GM12878 (cell line): Measurements from ENCODE around the gene ACTR8. TPM values are rescaled to one million over a fixed set of nuclear protein-coding genes. Genes with fewer than 3 reads are reported as not detected.

ENCODE experiments used
- CEBPB ChIP-seq, 2 experiments: fragments of 150-350 bp in 1 of 2; IDR thresholded peaks; 2 replicates each; pipeline ENCODE4 v1.6.1; 2012 to 2014; ENCODE audit warnings: low read depth in 2 of 2, low read length in 2 of 2, borderline replicate concordance in 1 of 2, inconsistent platforms in 1 of 2
- CREB1 ChIP-seq: IDR thresholded peaks from 2 replicates; pipeline ENCODE4 v1.6.1; 2012; ENCODE audit warnings: low read depth, mild to moderate bottlenecking, inconsistent platforms
- CREM ChIP-seq: IDR thresholded peaks from 2 replicates; pipeline ENCODE4 v1.6.1; 2014; ENCODE audit warnings: antibody characterized with exemption, low read depth
- EGR1 ChIP-seq, 2 experiments: IDR thresholded peaks; 1 replicate in 1 of 2; 2 replicates in 1 of 2; pipeline ENCODE4 v1.6.1; 2011 to 2012; ENCODE audit warnings: low read depth in 2 of 2, low read length in 2 of 2, borderline replicate concordance in 1 of 2, mild to moderate bottlenecking in 1 of 2, moderate library complexity in 1 of 2
- HDAC6 ChIP-seq: fragments of 200-600 bp; sonication (generic); IDR thresholded peaks from one replicate; pipeline ENCODE4 v1.8.0; 2017; ENCODE audit warnings: antibody characterized with exemption; ENCODE audit not compliant: unreplicated experiment
- IRF4 ChIP-seq: IDR thresholded peaks from 2 replicates; pipeline ENCODE4 v1.6.1; 2011; ENCODE audit warnings: low read depth, low read length
- MEF2B ChIP-seq: fragments of 450-650 bp; IDR thresholded peaks from 2 replicates; pipeline ENCODE4 v1.6.1; 2018; ENCODE audit warnings: mild to moderate bottlenecking, moderate library complexity; ENCODE audit not compliant: partially characterized antibody, poor library complexity, severe bottlenecking
- PAX5 ChIP-seq: IDR thresholded peaks from 2 replicates; pipeline ENCODE4 v1.6.1; 2011; ENCODE audit warnings: low read depth, low read length, borderline replicate concordance
- POU2F2 ChIP-seq: IDR thresholded peaks from 3 replicates; pipeline ENCODE4 v1.6.1; 2011; ENCODE audit warnings: low read depth, mild to moderate bottlenecking, low read length, borderline replicate concordance
- RB1 ChIP-seq: fragments of 450-650 bp; formaldehyde crosslinking; IDR thresholded peaks from 2 replicates; pipeline ENCODE4 v1.6.1; 2017; ENCODE audit warnings: mild to moderate bottlenecking, borderline replicate concordance
- RFX5 ChIP-seq: IDR thresholded peaks from 2 replicates; pipeline ENCODE4 v1.6.1; 2011; ENCODE audit warnings: low read depth, low read length, improper control_type of control experiment
- SMC3 ChIP-seq: IDR thresholded peaks from 2 replicates; pipeline ENCODE4 v1.6.1; 2011; ENCODE audit warnings: low read length, improper control_type of control experiment, borderline replicate concordance
- STAT3 ChIP-seq: IDR thresholded peaks from 2 replicates; pipeline ENCODE4 v1.6.1; 2011; ENCODE audit warnings: low read depth, low read length, improper control_type of control experiment
- SUPT20H ChIP-seq: IDR thresholded peaks from 2 replicates; pipeline ENCODE4 v1.6.1; 2011; ENCODE audit warnings: low read depth, mild to moderate bottlenecking, low read length, moderate library complexity, borderline replicate concordance; ENCODE audit not compliant: control insufficient read depth
- ZSCAN29 ChIP-seq: fragments of 450-650 bp; IDR thresholded peaks from 2 replicates; pipeline ENCODE4 v1.6.1; 2017; ENCODE audit warnings: mild to moderate bottlenecking, moderate library complexity
- polyA plus RNA-seq, 11 experiments: library from polyadenylated mRNA; depleted of rRNA in 4 of 11; unstranded in 6 of 11; stranded (reverse) in 5 of 11; fragments of >200 nt; fragmentation: Nextera tagmentation in 4 of 11; fragmentation: Illumina TruSeq in 1 of 11; extraction: Ambion mirVana in 4 of 11; extraction: Trizol in 1 of 11; gene quantifications; 1 replicate in 1 of 11; 2 replicates in 10 of 11; pipeline versions ENCODE4 v1.2.1 to v1.2.3, GENCODE V29; 2011 to 2016; ENCODE audit warnings: inconsistent platforms in 2 of 11, missing spikeins in 2 of 11, low read depth in 1 of 11
- total RNA-seq, 4 experiments: library from RNA; depleted of rRNA in 3 of 4; stranded (reverse); fragments of >200 nt in 3 of 4; fragmentation: Illumina TruSeq in 1 of 4; extraction: Trizol in 1 of 4; gene quantifications; 2 replicates each; pipeline versions ENCODE4 v1.2.1 to v1.2.3, GENCODE V29; 2013 to 2021
- TF ChIP-seq, protein P1 (sequence below): IDR thresholded peaks from 2 replicates; pipeline ENCODE4 v1.6.1; 2012; ENCODE audit warnings: improper control_type of control experiment, low read depth, low read length; ENCODE audit not compliant: insufficient replicate concordance
- TF ChIP-seq, protein P2 (sequence below): IDR thresholded peaks from 2 replicates; pipeline ENCODE4 v1.6.1; 2012; ENCODE audit warnings: low read depth, low read length, improper control_type of control experiment
- TF ChIP-seq, protein P3 (sequence below): fragments of 450-650 bp; IDR thresholded peaks from 2 replicates; pipeline ENCODE4 v1.6.1; 2017; ENCODE audit warnings: mild to moderate bottlenecking, moderate library complexity
- TF ChIP-seq, protein P4 (sequence below): IDR thresholded peaks from 2 replicates; pipeline ENCODE4 v1.6.1; 2012; ENCODE audit warnings: low read depth, low read length, improper control_type of control experiment

Gene ACTR8
- total and polyA plus RNA-seq, 10 of the 15 experiments (the other 5 are each of a cell fraction or from before 2014, with no cell fraction given) = 5.3 to 35.7 (median 26.4) TPM

DNA sequence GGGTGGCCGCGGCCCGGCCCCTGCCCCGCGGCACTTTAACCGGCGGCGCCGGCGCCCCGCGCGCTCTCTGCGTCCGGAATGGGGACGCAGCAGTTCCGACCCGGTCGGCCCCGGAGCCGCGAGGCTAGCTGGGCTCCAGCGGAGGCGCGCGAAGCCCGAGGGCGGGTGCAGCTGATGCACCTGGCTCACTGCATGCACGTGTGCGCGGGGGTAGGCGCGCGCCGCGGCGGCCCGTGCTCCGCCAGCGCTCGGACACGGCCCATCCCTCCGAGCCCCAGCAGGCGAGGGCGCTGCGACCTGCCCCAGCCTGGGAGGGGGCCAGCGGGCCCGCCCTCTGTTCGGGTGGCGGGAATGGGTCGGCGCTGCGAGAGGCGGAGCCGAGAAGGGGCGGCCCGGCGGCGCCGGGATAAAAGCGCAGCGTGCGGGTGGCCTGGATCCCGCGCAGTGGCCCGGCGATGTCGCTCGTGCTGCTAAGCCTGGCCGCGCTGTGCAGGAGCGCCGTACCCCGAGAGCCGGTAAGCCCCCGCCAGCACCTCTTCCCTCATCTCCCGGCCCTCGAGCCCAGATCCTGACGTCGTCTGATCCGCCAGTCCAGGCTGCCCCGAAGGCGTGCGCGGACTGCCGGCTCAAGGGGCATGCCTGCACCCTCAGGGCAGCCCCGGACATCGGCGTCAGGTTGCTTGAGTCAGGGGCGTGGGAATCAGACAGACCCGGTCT is 35.7 kb downstream of the ACTR8 start, which contains the start of the genes CHDH and IL17RB (continued):
- peak; percentile 94 for TF ChIP-seq HDAC6
- TF ChIP-seq SMC3 = no peak
- no peak for TF ChIP-seq CREM
- 0 out of 2 replicates have a peak, but pooled peaks have one; percentile 35 for TF ChIP-seq ZSCAN29
- TF ChIP-seq, protein P1, sequence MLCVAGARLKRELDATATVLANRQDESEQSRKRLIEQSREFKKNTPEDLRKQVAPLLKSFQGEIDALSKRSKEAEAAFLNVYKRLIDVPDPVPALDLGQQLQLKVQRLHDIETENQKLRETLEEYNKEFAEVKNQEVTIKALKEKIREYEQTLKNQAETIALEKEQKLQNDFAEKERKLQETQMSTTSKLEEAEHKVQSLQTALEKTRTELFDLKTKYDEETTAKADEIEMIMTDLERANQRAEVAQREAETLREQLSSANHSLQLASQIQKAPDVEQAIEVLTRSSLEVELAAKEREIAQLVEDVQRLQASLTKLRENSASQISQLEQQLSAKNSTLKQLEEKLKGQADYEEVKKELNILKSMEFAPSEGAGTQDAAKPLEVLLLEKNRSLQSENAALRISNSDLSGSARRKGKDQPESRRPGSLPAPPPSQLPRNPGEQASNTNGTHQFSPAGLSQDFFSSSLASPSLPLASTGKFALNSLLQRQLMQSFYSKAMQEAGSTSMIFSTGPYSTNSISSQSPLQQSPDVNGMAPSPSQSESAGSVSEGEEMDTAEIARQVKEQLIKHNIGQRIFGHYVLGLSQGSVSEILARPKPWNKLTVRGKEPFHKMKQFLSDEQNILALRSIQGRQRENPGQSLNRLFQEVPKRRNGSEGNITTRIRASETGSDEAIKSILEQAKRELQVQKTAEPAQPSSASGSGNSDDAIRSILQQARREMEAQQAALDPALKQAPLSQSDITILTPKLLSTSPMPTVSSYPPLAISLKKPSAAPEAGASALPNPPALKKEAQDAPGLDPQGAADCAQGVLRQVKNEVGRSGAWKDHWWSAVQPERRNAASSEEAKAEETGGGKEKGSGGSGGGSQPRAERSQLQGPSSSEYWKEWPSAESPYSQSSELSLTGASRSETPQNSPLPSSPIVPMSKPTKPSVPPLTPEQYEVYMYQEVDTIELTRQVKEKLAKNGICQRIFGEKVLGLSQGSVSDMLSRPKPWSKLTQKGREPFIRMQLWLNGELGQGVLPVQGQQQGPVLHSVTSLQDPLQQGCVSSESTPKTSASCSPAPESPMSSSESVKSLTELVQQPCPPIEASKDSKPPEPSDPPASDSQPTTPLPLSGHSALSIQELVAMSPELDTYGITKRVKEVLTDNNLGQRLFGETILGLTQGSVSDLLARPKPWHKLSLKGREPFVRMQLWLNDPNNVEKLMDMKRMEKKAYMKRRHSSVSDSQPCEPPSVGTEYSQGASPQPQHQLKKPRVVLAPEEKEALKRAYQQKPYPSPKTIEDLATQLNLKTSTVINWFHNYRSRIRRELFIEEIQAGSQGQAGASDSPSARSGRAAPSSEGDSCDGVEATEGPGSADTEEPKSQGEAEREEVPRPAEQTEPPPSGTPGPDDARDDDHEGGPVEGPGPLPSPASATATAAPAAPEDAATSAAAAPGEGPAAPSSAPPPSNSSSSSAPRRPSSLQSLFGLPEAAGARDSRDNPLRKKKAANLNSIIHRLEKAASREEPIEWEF = no peak
- TF ChIP-seq RB1 = peak; percentile 89; the same call in 1 of the 2 replicates
- TF ChIP-seq, protein P2, sequence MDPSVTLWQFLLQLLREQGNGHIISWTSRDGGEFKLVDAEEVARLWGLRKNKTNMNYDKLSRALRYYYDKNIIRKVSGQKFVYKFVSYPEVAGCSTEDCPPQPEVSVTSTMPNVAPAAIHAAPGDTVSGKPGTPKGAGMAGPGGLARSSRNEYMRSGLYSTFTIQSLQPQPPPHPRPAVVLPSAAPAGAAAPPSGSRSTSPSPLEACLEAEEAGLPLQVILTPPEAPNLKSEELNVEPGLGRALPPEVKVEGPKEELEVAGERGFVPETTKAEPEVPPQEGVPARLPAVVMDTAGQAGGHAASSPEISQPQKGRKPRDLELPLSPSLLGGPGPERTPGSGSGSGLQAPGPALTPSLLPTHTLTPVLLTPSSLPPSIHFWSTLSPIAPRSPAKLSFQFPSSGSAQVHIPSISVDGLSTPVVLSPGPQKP = no peak
- TF ChIP-seq MEF2B = no peak
- no peak for TF ChIP-seq SUPT20H
- TF ChIP-seq EGR1 (IDR thresholded peaks at IDR 0.05; ENCODE audit: borderline replicate concordance in 1 of 2, low read depth in 2 of 2, low read length in 2 of 2) = no peak
- no peak for TF ChIP-seq STAT3
- TF ChIP-seq CREB1 = no peak
- TF ChIP-seq, protein P3, sequence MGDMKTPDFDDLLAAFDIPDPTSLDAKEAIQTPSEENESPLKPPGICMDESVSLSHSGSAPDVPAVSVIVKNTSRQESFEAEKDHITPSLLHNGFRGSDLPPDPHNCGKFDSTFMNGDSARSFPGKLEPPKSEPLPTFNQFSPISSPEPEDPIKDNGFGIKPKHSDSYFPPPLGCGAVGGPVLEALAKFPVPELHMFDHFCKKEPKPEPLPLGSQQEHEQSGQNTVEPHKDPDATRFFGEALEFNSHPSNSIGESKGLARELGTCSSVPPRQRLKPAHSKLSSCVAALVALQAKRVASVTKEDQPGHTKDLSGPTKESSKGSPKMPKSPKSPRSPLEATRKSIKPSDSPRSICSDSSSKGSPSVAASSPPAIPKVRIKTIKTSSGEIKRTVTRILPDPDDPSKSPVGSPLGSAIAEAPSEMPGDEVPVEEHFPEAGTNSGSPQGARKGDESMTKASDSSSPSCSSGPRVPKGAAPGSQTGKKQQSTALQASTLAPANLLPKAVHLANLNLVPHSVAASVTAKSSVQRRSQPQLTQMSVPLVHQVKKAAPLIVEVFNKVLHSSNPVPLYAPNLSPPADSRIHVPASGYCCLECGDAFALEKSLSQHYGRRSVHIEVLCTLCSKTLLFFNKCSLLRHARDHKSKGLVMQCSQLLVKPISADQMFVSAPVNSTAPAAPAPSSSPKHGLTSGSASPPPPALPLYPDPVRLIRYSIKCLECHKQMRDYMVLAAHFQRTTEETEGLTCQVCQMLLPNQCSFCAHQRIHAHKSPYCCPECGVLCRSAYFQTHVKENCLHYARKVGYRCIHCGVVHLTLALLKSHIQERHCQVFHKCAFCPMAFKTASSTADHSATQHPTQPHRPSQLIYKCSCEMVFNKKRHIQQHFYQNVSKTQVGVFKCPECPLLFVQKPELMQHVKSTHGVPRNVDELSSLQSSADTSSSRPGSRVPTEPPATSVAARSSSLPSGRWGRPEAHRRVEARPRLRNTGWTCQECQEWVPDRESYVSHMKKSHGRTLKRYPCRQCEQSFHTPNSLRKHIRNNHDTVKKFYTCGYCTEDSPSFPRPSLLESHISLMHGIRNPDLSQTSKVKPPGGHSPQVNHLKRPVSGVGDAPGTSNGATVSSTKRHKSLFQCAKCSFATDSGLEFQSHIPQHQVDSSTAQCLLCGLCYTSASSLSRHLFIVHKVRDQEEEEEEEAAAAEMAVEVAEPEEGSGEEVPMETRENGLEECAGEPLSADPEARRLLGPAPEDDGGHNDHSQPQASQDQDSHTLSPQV = no peak
- no peak for TF ChIP-seq RFX5
- no peak for TF ChIP-seq IRF4
- no peak for TF ChIP-seq CEBPB (IDR thresholded peaks at IDR 0.05; ENCODE audit: borderline replicate concordance in 1 of 2, low read depth in 2 of 2, low read length in 2 of 2)
- TF ChIP-seq POU2F2 = no peak
- TF ChIP-seq, protein P4, sequence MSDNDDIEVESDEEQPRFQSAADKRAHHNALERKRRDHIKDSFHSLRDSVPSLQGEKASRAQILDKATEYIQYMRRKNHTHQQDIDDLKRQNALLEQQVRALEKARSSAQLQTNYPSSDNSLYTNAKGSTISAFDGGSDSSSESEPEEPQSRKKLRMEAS = peak; percentile 25
- no peak for TF ChIP-seq PAX5
